Tongue (tissue), 2 donors: ENCODE results near the gene MYO16. TPM values are rescaled to one million over a fixed set of nuclear protein-coding genes. Genes with fewer than 3 reads are reported as not detected.

Experiments
- DNase-seq: peaks from one replicate; pipeline ENCODE4 v3.0.0-alpha.2; 2015
- total RNA-seq: library from RNA; depleted of rRNA; stranded (reverse); fragments of >200 nt; gene quantifications from one replicate; pipeline ENCODE4 v1.2.3, GENCODE V29; 2014

Gene MYO16
- total RNA-seq, 1 donor from 2014 or later = 12.2 TPM

- no peak for DNase-seq
These were observed 303.6 kb downstream of the MYO16 start for GRCh38 chr13:108933061-108933460.

- DNase-seq = no peak
These were observed 308.7 kb downstream of the MYO16 start for GRCh38 chr13:108938155-108938554.

GRCh38 chr13:108940121-108940520 lies 310.7 kb downstream of the MYO16 start:
- DNase-seq = no peak

GRCh38 chr13:108943842-108944241 lies 314.4 kb downstream of the MYO16 start:
- DNase-seq = no peak

- DNase-seq = no peak
These were observed 315.3 kb downstream of the MYO16 start for GRCh38 chr13:108944760-108945159.

GRCh38 chr13:108947551-108948030 lies 318.2 kb downstream of the MYO16 start:
- DNase-seq = peak; percentile 61

GRCh38 chr13:108948251-108948671 lies 318.9 kb downstream of the MYO16 start:
- no peak for DNase-seq

GRCh38 chr13:108950333-108951010 lies 321.1 kb downstream of the MYO16 start:
- DNase-seq = no peak

GRCh38 chr13:108955741-108956140 lies 326.3 kb downstream of the MYO16 start:
- DNase-seq = no peak

GRCh38 chr13:108957369-108958012 lies 328.1 kb downstream of the MYO16 start:
- peak; percentile 32 for DNase-seq

- DNase-seq = no peak
These were observed 328.6 kb downstream of the MYO16 start for GRCh38 chr13:108958013-108958376.

GRCh38 chr13:108959234-108959633 lies 329.8 kb downstream of the MYO16 start:
- no peak for DNase-seq

- no peak for DNase-seq
These were observed 330.6 kb downstream of the MYO16 start for GRCh38 chr13:108960006-108960405.

- peak; percentile 65 for DNase-seq
These were observed 332.2 kb downstream of the MYO16 start for GRCh38 chr13:108961542-108962125.

GRCh38 chr13:108962654-108963053 lies 333.2 kb downstream of the MYO16 start:
- no peak for DNase-seq

- DNase-seq = no peak
These were observed 333.9 kb downstream of the MYO16 start for GRCh38 chr13:108963276-108963810.

- no peak for DNase-seq
These were observed 334.6 kb downstream of the MYO16 start for GRCh38 chr13:108963846-108964600.

- no peak for DNase-seq
These were observed 335.2 kb downstream of the MYO16 start for GRCh38 chr13:108964606-108965005.

- DNase-seq = no peak
These were observed 338.0 kb downstream of the MYO16 start for GRCh38 chr13:108967371-108967770.

- DNase-seq = no peak
These were observed 339.2 kb downstream of the MYO16 start for GRCh38 chr13:108968566-108968965.

GRCh38 chr13:108974686-108975085 lies 345.3 kb downstream of the MYO16 start:
- DNase-seq = no peak

GRCh38 chr13:108980237-108980636 lies 350.8 kb downstream of the MYO16 start:
- peak; percentile 54 for DNase-seq

GRCh38 chr13:108981407-108981806 lies 352.0 kb downstream of the MYO16 start:
- DNase-seq = no peak
